A673 (cell line): ENCODE measurements around the gene KLRD1.

Source experiments
- EZH2 ChIP-seq: fragments of 200-600 bp; sonication (generic); IDR thresholded peaks from 2 replicates; pipeline ENCODE4 v1.6.1; 2017; ENCODE audit warnings: borderline replicate concordance, low read depth, mild to moderate bottlenecking, mixed read lengths, antibody characterized with exemption, low read length; ENCODE audit not compliant: poor library complexity, severe bottlenecking
- TF ChIP-seq, protein P1 (sequence below): fragments of 300-800, 200-600 bp; sonication (generic); conservative IDR thresholded peaks from 2 replicates; pipeline ENCODE4 v1.5.1; 2017; ENCODE audit warnings: low read depth, mild to moderate bottlenecking, antibody characterized with exemption, low read length, moderate library complexity, mixed read lengths

DNA sequence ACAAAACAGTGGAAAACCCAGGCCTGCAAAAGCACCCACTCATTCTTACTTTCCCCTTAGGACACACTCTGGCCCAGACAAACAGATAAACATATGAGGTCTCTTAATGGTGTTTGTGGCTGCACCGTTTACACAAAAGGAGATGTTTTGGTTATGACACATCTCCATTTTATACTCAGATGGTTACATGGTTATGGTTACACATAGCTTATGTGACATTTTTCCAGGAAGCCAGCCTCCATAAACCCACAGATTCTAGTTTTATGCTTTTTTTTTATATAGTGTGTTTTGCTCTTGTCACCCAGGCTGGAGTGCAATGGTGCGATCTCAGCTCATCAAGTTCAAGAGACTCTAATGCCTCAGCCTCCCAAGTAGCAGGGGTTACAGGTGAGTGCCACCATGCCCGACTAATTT lies 3.5 kb upstream of the KLRD1 start:
- TF ChIP-seq, protein P1, sequence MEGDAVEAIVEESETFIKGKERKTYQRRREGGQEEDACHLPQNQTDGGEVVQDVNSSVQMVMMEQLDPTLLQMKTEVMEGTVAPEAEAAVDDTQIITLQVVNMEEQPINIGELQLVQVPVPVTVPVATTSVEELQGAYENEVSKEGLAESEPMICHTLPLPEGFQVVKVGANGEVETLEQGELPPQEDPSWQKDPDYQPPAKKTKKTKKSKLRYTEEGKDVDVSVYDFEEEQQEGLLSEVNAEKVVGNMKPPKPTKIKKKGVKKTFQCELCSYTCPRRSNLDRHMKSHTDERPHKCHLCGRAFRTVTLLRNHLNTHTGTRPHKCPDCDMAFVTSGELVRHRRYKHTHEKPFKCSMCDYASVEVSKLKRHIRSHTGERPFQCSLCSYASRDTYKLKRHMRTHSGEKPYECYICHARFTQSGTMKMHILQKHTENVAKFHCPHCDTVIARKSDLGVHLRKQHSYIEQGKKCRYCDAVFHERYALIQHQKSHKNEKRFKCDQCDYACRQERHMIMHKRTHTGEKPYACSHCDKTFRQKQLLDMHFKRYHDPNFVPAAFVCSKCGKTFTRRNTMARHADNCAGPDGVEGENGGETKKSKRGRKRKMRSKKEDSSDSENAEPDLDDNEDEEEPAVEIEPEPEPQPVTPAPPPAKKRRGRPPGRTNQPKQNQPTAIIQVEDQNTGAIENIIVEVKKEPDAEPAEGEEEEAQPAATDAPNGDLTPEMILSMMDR: no peak
- no peak for TF ChIP-seq EZH2
